Measurements from ENCODE around the gene OSGIN1. TPM values are rescaled to one million over a fixed set of nuclear protein-coding genes. Genes with fewer than 3 reads are reported as not detected.

Gene OSGIN1
- 26.1 and 27.3 TPM in 2 replicates for total RNA-seq (2014; rRNA removed; shearing (Covaris generic))

GRCh38 chr16:83952940-83953795, at the start of gene OSGIN1:
Gene OSGIN1, plus strand, starts transcription at chr16:83953240. Its CDS starts 4,432 bp downstream, at chr16:83957672.
- DNase-seq (ENCODE audit: low spot score): peak; percentile 95

GRCh38 chr16:83903751-83904150, 49.3 kb upstream of the OSGIN1 start:
- no peak for DNase-seq (ENCODE audit: low spot score)

- DNase-seq (ENCODE audit: low spot score): no peak
Observed at GRCh38 chr16:83906683-83907082, 46.4 kb upstream of the OSGIN1 start.

GRCh38 chr16:83907111-83907510, 45.9 kb upstream of the OSGIN1 start:
- DNase-seq (ENCODE audit: low spot score): no peak

- DNase-seq (ENCODE audit: low spot score): no peak
Observed at GRCh38 chr16:83907631-83908250, 45.3 kb upstream of the OSGIN1 start.

GRCh38 chr16:83908798-83909197, 44.2 kb upstream of the OSGIN1 start:
- no peak for DNase-seq (ENCODE audit: low spot score)

- DNase-seq (ENCODE audit: low spot score): no peak
Observed at GRCh38 chr16:83911290-83911689, 41.8 kb upstream of the OSGIN1 start.

- DNase-seq (ENCODE audit: low spot score): no peak
Observed at GRCh38 chr16:83912519-83913244, 40.4 kb upstream of the OSGIN1 start.

GRCh38 chr16:83913245-83913633, 39.8 kb upstream of the OSGIN1 start:
- no peak for DNase-seq (ENCODE audit: low spot score)

- DNase-seq (ENCODE audit: low spot score): no peak
Observed at GRCh38 chr16:83914091-83914710, 38.8 kb upstream of the OSGIN1 start.

GRCh38 chr16:83915081-83915480, 38.0 kb upstream of the OSGIN1 start:
- no peak for DNase-seq (ENCODE audit: low spot score)

- no peak for DNase-seq (ENCODE audit: low spot score)
Observed at GRCh38 chr16:83915491-83915890, 37.5 kb upstream of the OSGIN1 start.

GRCh38 chr16:83917152-83918120, 35.6 kb upstream of the OSGIN1 start:
- DNase-seq (ENCODE audit: low spot score): no peak

- no peak for DNase-seq (ENCODE audit: low spot score)
Observed at GRCh38 chr16:83920894-83921491, 32.0 kb upstream of the OSGIN1 start.

GRCh38 chr16:83923581-83924365, 29.3 kb upstream of the OSGIN1 start:
- no peak for DNase-seq (ENCODE audit: low spot score)

GRCh38 chr16:83924686-83925085, 28.4 kb upstream of the OSGIN1 start:
- DNase-seq (ENCODE audit: low spot score): no peak

GRCh38 chr16:83925095-83925905, 27.7 kb upstream of the OSGIN1 start:
- no peak for DNase-seq (ENCODE audit: low spot score)

GRCh38 chr16:83925957-83926725, 26.9 kb upstream of the OSGIN1 start:
- no peak for DNase-seq (ENCODE audit: low spot score)
